ENCODE results near the gene PDZD2.
"Not testable (repeated sequence)": the region's sequence is repeated elsewhere in the genome, so short reads cannot be mapped to it uniquely, and the experiment has no call there.

PDZD2 gene

GRCh38 chr5:32118922-32119321, 480.0 kb downstream of the PDZD2 start:
- DNase-seq: not testable (repeated sequence)

GRCh38 chr5:32123058-32123805, 484.3 kb downstream of the PDZD2 start:
- DNase-seq: no peak

GRCh38 chr5:32123889-32124676, 485.2 kb downstream of the PDZD2 start:
- DNase-seq: no peak

- no peak for DNase-seq
These were observed 487.8 kb downstream of the PDZD2 start for GRCh38 chr5:32126691-32127090.

GRCh38 chr5:32127711-32128110, 488.8 kb downstream of the PDZD2 start:
- no peak for DNase-seq

GRCh38 chr5:32129074-32129598, 490.2 kb downstream of the PDZD2 start:
- no peak for DNase-seq

GRCh38 chr5:32130865-32131264, 491.9 kb downstream of the PDZD2 start:
- DNase-seq: no peak

- DNase-seq: no peak
These were observed 492.7 kb downstream of the PDZD2 start for GRCh38 chr5:32131604-32132003.

- no peak for DNase-seq
These were observed 493.8 kb downstream of the PDZD2 start for GRCh38 chr5:32132757-32133156.

- no peak for DNase-seq
These were observed 496.2 kb downstream of the PDZD2 start for GRCh38 chr5:32135086-32135485.

- DNase-seq: no peak
These were observed 497.4 kb downstream of the PDZD2 start for GRCh38 chr5:32136342-32136741.

GRCh38 chr5:32138839-32139493, 500.0 kb downstream of the PDZD2 start:
- peak; percentile 87 for DNase-seq

GRCh38 chr5:32143617-32144377, 504.9 kb downstream of the PDZD2 start:
- no peak for DNase-seq

GRCh38 chr5:32144378-32145207, 505.7 kb downstream of the PDZD2 start:
- DNase-seq: no peak

- DNase-seq: no peak
These were observed 506.4 kb downstream of the PDZD2 start for GRCh38 chr5:32145378-32145777.

GRCh38 chr5:32147236-32147635, 508.3 kb downstream of the PDZD2 start:
- DNase-seq: no peak

- no peak for DNase-seq
These were observed 509.0 kb downstream of the PDZD2 start for GRCh38 chr5:32147959-32148358.

- DNase-seq: no peak
These were observed 511.4 kb downstream of the PDZD2 start for GRCh38 chr5:32150366-32150765.

GRCh38 chr5:32151198-32151597, 512.3 kb downstream of the PDZD2 start:
- no peak for DNase-seq

- DNase-seq: no peak
These were observed 514.8 kb downstream of the PDZD2 start for GRCh38 chr5:32153723-32154122.

GRCh38 chr5:32155211-32155610, 516.3 kb downstream of the PDZD2 start:
- DNase-seq: no peak

GRCh38 chr5:32156635-32157034, 517.7 kb downstream of the PDZD2 start:
- DNase-seq: no peak

Data from activated CD4-positive, alpha-beta T cell treated with anti-CD3 and anti-CD28 coated beads for 48 hours (primary cell).